ENCODE measurements around the gene TBXA2R. TPM values are rescaled to one million over a fixed set of nuclear protein-coding genes. Genes with fewer than 3 reads are reported as not detected.

TBXA2R gene
- total RNA-seq, 1 donor from 2014 or later = 0.47 TPM

DNA sequence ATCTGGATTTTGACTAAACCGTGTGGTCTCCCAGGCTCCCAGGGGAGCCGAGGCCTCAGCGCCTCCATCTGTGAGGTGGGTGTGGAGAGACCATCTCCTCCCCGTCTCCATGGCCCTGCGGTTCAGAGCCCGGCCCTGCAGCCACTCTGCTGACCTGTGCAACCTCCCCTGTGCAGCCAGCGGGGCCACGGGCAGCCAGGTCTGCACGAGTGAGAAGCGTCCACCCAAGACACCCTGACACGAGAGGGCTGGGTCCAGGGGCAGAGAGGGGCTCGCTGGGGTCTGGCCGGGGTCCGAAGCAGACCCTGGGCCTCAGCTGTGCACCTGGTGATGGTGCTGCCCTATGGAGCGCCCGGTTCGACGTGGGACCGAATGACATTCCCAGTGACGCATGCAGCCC, 30.3 kb upstream of the TBXA2R start:
- no peak for DNase-seq (ENCODE audit: low spot score in 2 of 2, unreplicated experiment in 2 of 2)
- TF ChIP-seq, protein P1, sequence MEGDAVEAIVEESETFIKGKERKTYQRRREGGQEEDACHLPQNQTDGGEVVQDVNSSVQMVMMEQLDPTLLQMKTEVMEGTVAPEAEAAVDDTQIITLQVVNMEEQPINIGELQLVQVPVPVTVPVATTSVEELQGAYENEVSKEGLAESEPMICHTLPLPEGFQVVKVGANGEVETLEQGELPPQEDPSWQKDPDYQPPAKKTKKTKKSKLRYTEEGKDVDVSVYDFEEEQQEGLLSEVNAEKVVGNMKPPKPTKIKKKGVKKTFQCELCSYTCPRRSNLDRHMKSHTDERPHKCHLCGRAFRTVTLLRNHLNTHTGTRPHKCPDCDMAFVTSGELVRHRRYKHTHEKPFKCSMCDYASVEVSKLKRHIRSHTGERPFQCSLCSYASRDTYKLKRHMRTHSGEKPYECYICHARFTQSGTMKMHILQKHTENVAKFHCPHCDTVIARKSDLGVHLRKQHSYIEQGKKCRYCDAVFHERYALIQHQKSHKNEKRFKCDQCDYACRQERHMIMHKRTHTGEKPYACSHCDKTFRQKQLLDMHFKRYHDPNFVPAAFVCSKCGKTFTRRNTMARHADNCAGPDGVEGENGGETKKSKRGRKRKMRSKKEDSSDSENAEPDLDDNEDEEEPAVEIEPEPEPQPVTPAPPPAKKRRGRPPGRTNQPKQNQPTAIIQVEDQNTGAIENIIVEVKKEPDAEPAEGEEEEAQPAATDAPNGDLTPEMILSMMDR (IDR thresholded peaks at IDR 0.05; ENCODE audit: unreplicated experiment) = no peak
- H3K36me3 Mint-ChIP-seq = peaks cover 10% of the 10 kb centered on the region
- H3K4me3 Mint-ChIP-seq = no peak overlapping the region
- H3K27me3 Mint-ChIP-seq (ENCODE audit: low read depth) = no peaks in the 10 kb centered on the region
- no peaks in the 10 kb centered on the region for H3K9me3 Mint-ChIP-seq
- no peak overlapping the region for H3K27ac Mint-ChIP-seq
- H3K4me1 Mint-ChIP-seq = no peaks in the 10 kb centered on the region

DNA sequence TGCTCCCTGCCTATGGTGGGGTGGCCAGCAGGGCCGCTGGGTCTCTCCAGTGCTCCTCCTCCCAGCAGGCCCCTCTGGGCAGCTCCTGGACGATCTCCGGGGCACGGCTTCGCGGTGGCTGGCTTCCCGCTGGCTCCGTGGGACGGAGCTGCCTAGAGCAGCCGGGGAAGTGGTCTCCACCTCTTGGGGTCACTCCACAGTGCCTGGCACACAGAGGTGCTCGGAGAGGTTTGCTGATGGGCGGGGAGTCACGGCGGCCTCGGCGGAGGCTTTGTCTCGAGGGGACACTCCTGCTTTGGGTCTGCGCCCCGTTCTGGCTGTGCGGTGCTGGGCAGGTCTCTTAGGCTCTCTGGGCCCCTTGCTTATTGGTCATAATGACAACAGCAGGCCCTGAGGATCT, 29.8 kb upstream of the TBXA2R start:
- H3K27me3 Mint-ChIP-seq (ENCODE audit: low read depth) = no peaks in the 10 kb centered on the region
- no peak overlapping the region for H3K27ac Mint-ChIP-seq
- no peaks in the 10 kb centered on the region for H3K9me3 Mint-ChIP-seq
- no peak overlapping the region for H3K4me3 Mint-ChIP-seq
- peaks cover 10% of the 10 kb centered on the region for H3K36me3 Mint-ChIP-seq
- TF ChIP-seq, protein P1 (IDR thresholded peaks at IDR 0.05; ENCODE audit: unreplicated experiment) = no peak
- no peaks in the 10 kb centered on the region for H3K4me1 Mint-ChIP-seq
- DNase-seq (ENCODE audit: low spot score in 2 of 2, unreplicated experiment in 2 of 2) = no peak

DNA sequence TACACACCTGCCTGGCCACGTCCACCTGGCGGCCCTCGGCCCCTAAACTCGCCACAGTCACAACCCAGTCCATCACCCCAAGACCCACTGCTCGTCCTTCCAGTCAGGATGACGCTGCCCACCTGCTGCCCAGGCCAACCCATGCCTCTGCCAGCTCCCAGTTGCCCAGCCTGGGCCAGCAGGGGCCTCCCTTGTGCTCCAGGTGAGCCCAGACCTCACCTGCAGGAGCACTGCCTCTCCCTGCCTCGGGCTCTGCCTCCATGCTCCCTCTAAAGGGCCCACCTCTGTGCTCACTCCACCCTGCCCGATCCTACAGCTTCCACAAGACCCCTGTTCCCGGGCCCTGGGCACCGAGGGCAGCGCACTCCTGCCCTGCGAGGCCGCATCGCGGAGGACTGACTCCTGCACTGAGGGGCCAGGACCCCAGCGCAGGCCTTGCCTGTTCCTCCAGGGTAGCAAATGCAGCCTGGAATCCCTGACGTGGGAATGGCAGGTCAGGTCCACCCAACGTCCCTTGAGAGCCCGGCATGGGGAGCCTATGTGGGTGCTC, 27.9 kb upstream of the TBXA2R start:
- H3K9me3 Mint-ChIP-seq = no peaks in the 10 kb centered on the region
- H3K4me3 Mint-ChIP-seq = no peak overlapping the region
- TF ChIP-seq, protein P1 (IDR thresholded peaks at IDR 0.05; ENCODE audit: unreplicated experiment) = no peak
- no peak overlapping the region for H3K27ac Mint-ChIP-seq
- no peak for DNase-seq (ENCODE audit: low spot score in 2 of 2, unreplicated experiment in 2 of 2)
- H3K27me3 Mint-ChIP-seq (ENCODE audit: low read depth) = no peaks in the 10 kb centered on the region
- no peaks in the 10 kb centered on the region for H3K4me1 Mint-ChIP-seq
- peaks cover 5% of the 10 kb centered on the region for H3K36me3 Mint-ChIP-seq

DNA sequence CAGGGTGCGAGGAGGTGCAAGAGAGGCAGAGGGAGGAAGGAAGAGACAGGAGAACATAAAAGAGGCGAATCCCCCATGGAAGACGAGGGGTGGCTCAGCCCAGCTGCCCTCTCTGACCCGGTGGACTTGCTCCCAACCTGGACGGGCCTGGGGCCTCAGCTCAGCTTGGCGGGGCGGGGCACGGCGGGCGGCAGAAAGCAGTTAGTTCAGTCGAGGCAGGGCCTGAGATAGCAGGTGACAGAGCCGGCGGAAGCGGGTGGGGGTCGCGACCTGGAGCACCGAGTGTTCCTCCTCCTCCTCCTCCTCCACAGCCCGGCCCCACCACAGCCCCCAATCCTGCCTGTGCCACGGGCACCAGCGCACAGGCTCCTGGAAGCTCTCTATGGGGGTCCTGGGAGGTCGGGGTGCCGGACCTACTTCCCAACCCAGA, 26.9 kb upstream of the TBXA2R start:
- H3K9me3 Mint-ChIP-seq = no peaks in the 10 kb centered on the region
- no peak overlapping the region for H3K27ac Mint-ChIP-seq
- DNase-seq (ENCODE audit: low spot score in 2 of 2, unreplicated experiment in 2 of 2) = no peak
- no peaks in the 10 kb centered on the region for H3K27me3 Mint-ChIP-seq (ENCODE audit: low read depth)
- H3K4me3 Mint-ChIP-seq = no peak overlapping the region
- TF ChIP-seq, protein P1 (IDR thresholded peaks at IDR 0.05; ENCODE audit: unreplicated experiment) = no peak
- H3K36me3 Mint-ChIP-seq = peaks cover 4% of the 10 kb centered on the region
- H3K4me1 Mint-ChIP-seq = no peaks in the 10 kb centered on the region

DNA sequence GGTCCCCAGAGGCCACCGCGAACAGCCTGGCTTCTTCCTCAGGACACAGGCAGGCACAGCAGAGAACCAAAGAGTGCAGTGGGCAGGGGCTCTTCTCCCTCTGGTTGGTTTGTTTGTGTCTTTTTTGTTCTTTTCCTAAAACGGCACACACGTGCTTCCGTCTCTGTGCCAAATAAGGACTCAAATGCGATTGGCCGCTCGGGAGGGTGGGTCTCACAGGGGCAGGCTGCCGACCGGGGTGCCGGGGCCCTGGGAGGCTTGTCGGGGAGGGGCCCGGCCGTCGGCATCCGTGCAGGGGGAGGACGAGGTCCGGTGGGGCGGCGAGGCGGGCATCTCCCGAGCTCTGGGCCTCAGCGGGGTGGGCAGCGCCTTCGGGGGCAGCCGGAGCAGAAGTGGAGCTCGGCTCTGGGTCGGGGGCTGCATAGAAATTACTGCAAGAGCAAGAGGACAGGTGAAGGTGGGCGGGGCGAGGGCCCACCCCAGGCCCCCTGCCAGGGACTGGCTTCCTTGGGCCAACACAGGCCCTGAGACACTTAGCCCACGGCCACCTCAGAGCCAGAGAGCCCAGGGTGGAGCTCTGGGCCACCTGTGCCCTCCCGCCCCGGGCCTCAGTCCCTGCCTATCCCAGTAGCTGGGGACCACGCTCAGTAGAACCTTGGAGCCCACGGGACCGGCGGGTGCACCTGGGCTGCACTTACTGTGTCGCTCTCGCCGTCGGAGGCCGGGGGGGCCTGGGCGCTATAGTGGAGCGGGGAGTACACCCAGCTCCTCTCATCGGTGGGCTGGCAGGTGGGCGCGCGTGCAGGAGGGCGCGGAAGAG, 26.3 kb upstream of the TBXA2R start:
- no peaks in the 10 kb centered on the region for H3K4me1 Mint-ChIP-seq
- no peaks in the 10 kb centered on the region for H3K9me3 Mint-ChIP-seq
- DNase-seq (ENCODE audit: low spot score in 2 of 2, unreplicated experiment in 2 of 2) = no peak
- no peak overlapping the region for H3K4me3 Mint-ChIP-seq
- H3K36me3 Mint-ChIP-seq = peaks cover 2% of the 10 kb centered on the region
- H3K27me3 Mint-ChIP-seq (ENCODE audit: low read depth) = no peaks in the 10 kb centered on the region
- no peak overlapping the region for H3K27ac Mint-ChIP-seq
- TF ChIP-seq, protein P1 (IDR thresholded peaks at IDR 0.05; ENCODE audit: unreplicated experiment) = no peak

Measured in mesothelial cell of epicardium (in vitro differentiated cells).